K562 (cell line): ENCODE results near the gene EFHC1. TPM values are rescaled to one million over a fixed set of nuclear protein-coding genes. Genes with fewer than 3 reads are reported as not detected.
A peak's percentile ranks its signal among the peaks of the same experiment; 100 is the strongest.

Experiments
- BDP1 ChIP-seq: IDR thresholded peaks from 3 replicates; pipeline ENCODE4 v1.6.1; 2011; ENCODE audit not compliant: insufficient read length, insufficient read depth
- CBX1 ChIP-seq: sonication (generic); IDR thresholded peaks from 2 replicates; pipeline ENCODE4 v1.6.1; 2016; ENCODE audit warnings: antibody characterized with exemption, low read depth, mild to moderate bottlenecking
- GABPB2 ChIP-seq: fragments of 250-450 bp; sonication (Bioruptor Pico); conservative IDR thresholded peaks from 2 replicates; pipeline ENCODE4 v1.5.1; 2021; ENCODE audit warnings: mild to moderate bottlenecking
- GTF2B ChIP-seq: IDR thresholded peaks from 2 replicates; pipeline ENCODE4 v1.6.1; 2011; ENCODE audit not compliant: insufficient read length; ENCODE audit errors: extremely low read depth
- HDAC6 ChIP-seq: IDR thresholded peaks from 2 replicates; pipeline ENCODE4 v1.6.1; 2012; ENCODE audit warnings: low read depth, mild to moderate bottlenecking, control low read depth, inconsistent platforms, low read length, moderate library complexity
- MAFK ChIP-seq: IDR thresholded peaks from 2 replicates; pipeline ENCODE4 v1.6.1; 2011; ENCODE audit warnings: low read length, improper control_type of control experiment
- MLX ChIP-seq, 2 experiments: fragments of 450-650 bp in 1 of 2; sonication (generic) in 1 of 2; formaldehyde crosslinking; conservative IDR thresholded peaks; 2 replicates each; pipeline versions ENCODE4 v1.4.0 to v1.8.1; 2020 to 2022; ENCODE audit warnings: mild to moderate bottlenecking in 1 of 2, missing genetic modification reagents in 1 of 2
- RBM17 ChIP-seq: fragments of 200-400 bp; formaldehyde crosslinking; IDR thresholded peaks from 2 replicates; pipeline ENCODE4 v1.6.1; 2017; ENCODE audit warnings: low read depth, mild to moderate bottlenecking, low read length, borderline replicate concordance
- RUNX1 ChIP-seq: sonication (generic); IDR thresholded peaks from 2 replicates; pipeline ENCODE4 v1.6.1; 2016; ENCODE audit warnings: antibody characterized with exemption, low read depth
- SMARCB1 ChIP-seq: IDR thresholded peaks from 2 replicates; pipeline ENCODE4 v1.6.1; 2011; ENCODE audit warnings: improper control_type of control experiment, low read depth; ENCODE audit not compliant: insufficient read length
- TEAD1 ChIP-seq, 2 experiments: fragments of 450-650 bp in 1 of 2; sonication (generic) in 1 of 2; formaldehyde crosslinking; IDR thresholded peaks; 2 replicates each; pipeline versions ENCODE4 v1.4.0 to v1.8.0; 2020 to 2022; ENCODE audit warnings: mild to moderate bottlenecking in 2 of 2, missing genetic modification reagents in 1 of 2
- ZNF449 ChIP-seq: fragments of 250-450 bp; sonication (Bioruptor Pico); IDR thresholded peaks from 2 replicates; pipeline ENCODE4 v1.8.0; 2022; ENCODE audit warnings: moderate library complexity, mild to moderate bottlenecking, inconsistent platforms
- polyA plus RNA-seq, 8 experiments: library from polyadenylated mRNA; depleted of rRNA in 4 of 8; stranded (reverse) in 5 of 8; unstranded in 3 of 8; fragments of >200 nt; fragmentation: Nextera tagmentation in 2 of 8; fragmentation: Illumina TruSeq in 1 of 8; extraction: Ambion mirVana in 2 of 8; extraction: Trizol in 1 of 8; gene quantifications; 2 replicates each; pipeline versions ENCODE4 v1.2.1 to v1.2.3, GENCODE V29; 2011 to 2014; ENCODE audit warnings: inconsistent platforms in 1 of 8, missing spikeins in 1 of 8
- total RNA-seq, 7 experiments: library from RNA; depleted of rRNA in 6 of 7; stranded (reverse); fragments of >200 nt in 6 of 7; fragmentation: Illumina TruSeq in 2 of 7; extraction: Trizol in 2 of 7; gene quantifications; 2 replicates each; pipeline versions ENCODE4 v1.2.1 to v1.2.3, GENCODE V29; 2011 to 2021; ENCODE audit warnings: low replicate concordance in 1 of 7
- TF ChIP-seq, protein P1 (sequence below), 2 experiments: fragments of 150-350 bp in 1 of 2; IDR thresholded peaks; 2 replicates each; pipeline ENCODE4 v1.6.1; 2012 to 2016; ENCODE audit warnings: low read depth in 2 of 2, low read length in 2 of 2, mild to moderate bottlenecking in 1 of 2, moderate library complexity in 1 of 2
- TF ChIP-seq, protein P2 (sequence below): fragments of 450-650 bp; IDR thresholded peaks from 2 replicates; pipeline ENCODE4 v1.7.0; 2016; ENCODE audit warnings: borderline replicate concordance

Gene EFHC1
- total and polyA plus RNA-seq, 9 of the 15 experiments (the other 6 are each of a cell fraction or from before 2014, with no cell fraction given) = 9.5 to 31.0 (median 14.9) TPM

- TF ChIP-seq, protein P1, sequence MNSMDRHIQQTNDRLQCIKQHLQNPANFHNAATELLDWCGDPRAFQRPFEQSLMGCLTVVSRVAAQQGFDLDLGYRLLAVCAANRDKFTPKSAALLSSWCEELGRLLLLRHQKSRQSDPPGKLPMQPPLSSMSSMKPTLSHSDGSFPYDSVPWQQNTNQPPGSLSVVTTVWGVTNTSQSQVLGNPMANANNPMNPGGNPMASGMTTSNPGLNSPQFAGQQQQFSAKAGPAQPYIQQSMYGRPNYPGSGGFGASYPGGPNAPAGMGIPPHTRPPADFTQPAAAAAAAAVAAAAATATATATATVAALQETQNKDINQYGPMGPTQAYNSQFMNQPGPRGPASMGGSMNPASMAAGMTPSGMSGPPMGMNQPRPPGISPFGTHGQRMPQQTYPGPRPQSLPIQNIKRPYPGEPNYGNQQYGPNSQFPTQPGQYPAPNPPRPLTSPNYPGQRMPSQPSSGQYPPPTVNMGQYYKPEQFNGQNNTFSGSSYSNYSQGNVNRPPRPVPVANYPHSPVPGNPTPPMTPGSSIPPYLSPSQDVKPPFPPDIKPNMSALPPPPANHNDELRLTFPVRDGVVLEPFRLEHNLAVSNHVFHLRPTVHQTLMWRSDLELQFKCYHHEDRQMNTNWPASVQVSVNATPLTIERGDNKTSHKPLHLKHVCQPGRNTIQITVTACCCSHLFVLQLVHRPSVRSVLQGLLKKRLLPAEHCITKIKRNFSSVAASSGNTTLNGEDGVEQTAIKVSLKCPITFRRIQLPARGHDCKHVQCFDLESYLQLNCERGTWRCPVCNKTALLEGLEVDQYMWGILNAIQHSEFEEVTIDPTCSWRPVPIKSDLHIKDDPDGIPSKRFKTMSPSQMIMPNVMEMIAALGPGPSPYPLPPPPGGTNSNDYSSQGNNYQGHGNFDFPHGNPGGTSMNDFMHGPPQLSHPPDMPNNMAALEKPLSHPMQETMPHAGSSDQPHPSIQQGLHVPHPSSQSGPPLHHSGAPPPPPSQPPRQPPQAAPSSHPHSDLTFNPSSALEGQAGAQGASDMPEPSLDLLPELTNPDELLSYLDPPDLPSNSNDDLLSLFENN (IDR thresholded peaks at IDR 0.05; ENCODE audit: low read depth in 2 of 2, low read length in 2 of 2) = 0 out of 4 replicates have a peak, but pooled peaks of 1 of the 2 experiments have one; percentile 30
- TF ChIP-seq SMARCB1 (peak; percentile 80), MLX (CRISPR knock-in tag; conservative IDR thresholded peaks at IDR 0.05) (no peak), TEAD1 (CRISPR knock-in tag; IDR thresholded peaks at IDR 0.05) (peak in 1 of 2 experiments; percentile 31; a peak in 1 of 4 replicates), RUNX1 (0 out of 2 replicates have a peak, but pooled peaks have one; percentile 20), MAFK (no peak), GTF2B (no peak), GABPB2 (CRISPR knock-in tag) (no peak), ZNF449 (no peak), CBX1 (peak; percentile 44; the same call in 1 of the 2 replicates), HDAC6 (no peak), RBM17 (no peak), BDP1 (no peak)
- TF ChIP-seq, protein P2, sequence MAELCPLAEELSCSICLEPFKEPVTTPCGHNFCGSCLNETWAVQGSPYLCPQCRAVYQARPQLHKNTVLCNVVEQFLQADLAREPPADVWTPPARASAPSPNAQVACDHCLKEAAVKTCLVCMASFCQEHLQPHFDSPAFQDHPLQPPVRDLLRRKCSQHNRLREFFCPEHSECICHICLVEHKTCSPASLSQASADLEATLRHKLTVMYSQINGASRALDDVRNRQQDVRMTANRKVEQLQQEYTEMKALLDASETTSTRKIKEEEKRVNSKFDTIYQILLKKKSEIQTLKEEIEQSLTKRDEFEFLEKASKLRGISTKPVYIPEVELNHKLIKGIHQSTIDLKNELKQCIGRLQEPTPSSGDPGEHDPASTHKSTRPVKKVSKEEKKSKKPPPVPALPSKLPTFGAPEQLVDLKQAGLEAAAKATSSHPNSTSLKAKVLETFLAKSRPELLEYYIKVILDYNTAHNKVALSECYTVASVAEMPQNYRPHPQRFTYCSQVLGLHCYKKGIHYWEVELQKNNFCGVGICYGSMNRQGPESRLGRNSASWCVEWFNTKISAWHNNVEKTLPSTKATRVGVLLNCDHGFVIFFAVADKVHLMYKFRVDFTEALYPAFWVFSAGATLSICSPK = no peak
Measured at GRCh38 chr6:52419809-52420667, at the start of gene EFHC1 (continued).
